T follicular helper cell (primary cell): ENCODE data around the gene TMEM184A.

Experiments used
- DNase-seq: peaks from one replicate; pipeline ENCODE4 v3.0.0-alpha.2; 2020; ENCODE audit warnings: low read depth

Gene TMEM184A

GRCh38 chr7:1539181-1539881, 16.7 kb downstream of the TMEM184A start:
- no peak for DNase-seq

- DNase-seq: no peak
Observed at GRCh38 chr7:1538544-1539180, 17.3 kb downstream of the TMEM184A start.

- no peak for DNase-seq
Observed at GRCh38 chr7:1537535-1538412, 18.2 kb downstream of the TMEM184A start.

GRCh38 chr7:1536743-1537534, 19.1 kb downstream of the TMEM184A start:
- DNase-seq: no peak

GRCh38 chr7:1536455-1536742, 19.6 kb downstream of the TMEM184A start:
- no peak for DNase-seq

GRCh38 chr7:1535701-1536454, 20.1 kb downstream of the TMEM184A start:
- no peak for DNase-seq

GRCh38 chr7:1535100-1535458, 20.9 kb downstream of the TMEM184A start:
- no peak for DNase-seq

GRCh38 chr7:1534330-1535099, 21.5 kb downstream of the TMEM184A start:
- DNase-seq: no peak

GRCh38 chr7:1533547-1534329, 22.3 kb downstream of the TMEM184A start:
- DNase-seq: no peak

GRCh38 chr7:1533255-1533546, 22.8 kb downstream of the TMEM184A start:
- no peak for DNase-seq

GRCh38 chr7:1532456-1533254, 23.4 kb downstream of the TMEM184A start:
- DNase-seq: peak; percentile 51

- DNase-seq: no peak
Observed at GRCh38 chr7:1531979-1532455, 24.0 kb downstream of the TMEM184A start.

- DNase-seq: peak; percentile 31
Observed at GRCh38 chr7:1531263-1531978, 24.6 kb downstream of the TMEM184A start.

GRCh38 chr7:1530946-1531262, 25.1 kb downstream of the TMEM184A start:
- peak; percentile 42 for DNase-seq

- DNase-seq: no peak
Observed at GRCh38 chr7:1529383-1530116, 26.5 kb downstream of the TMEM184A start.

GRCh38 chr7:1526271-1526754, 29.7 kb downstream of the TMEM184A start:
- no peak for DNase-seq

- DNase-seq: no peak
Observed at GRCh38 chr7:1525409-1525808, 30.6 kb downstream of the TMEM184A start.

- DNase-seq: no peak
Observed at GRCh38 chr7:1523844-1524243, 32.2 kb downstream of the TMEM184A start.
